AG09309 (cell line): Measurements from ENCODE around the gene C16orf92.
"Not testable (repeated sequence)": the region's sequence is repeated elsewhere in the genome, so short reads cannot be mapped to it uniquely, and the experiment has no call there.

Experiments
- DNase-seq: peaks from one replicate; pipeline ENCODE4 v3.0.0-alpha.2; 2010; ENCODE audit warnings: low read depth
- H3K4me3 ChIP-seq: 2 replicates; pipeline ENCODE4 v1.5.1; 2011; ENCODE audit warnings: mild to moderate bottlenecking, low read depth, low read length, moderate library complexity; ENCODE audit not compliant: control insufficient read depth
- CTCF ChIP-seq: IDR thresholded peaks from 2 replicates; pipeline ENCODE4 v1.5.1; 2011; ENCODE audit warnings: mild to moderate bottlenecking, low read depth, low read length, inconsistent platforms; ENCODE audit not compliant: insufficient read depth, control insufficient read depth; ENCODE audit errors: missing control alignments

The C16orf92 gene

GRCh38 chr16:30010844-30011713 is 11.9 kb upstream of the C16orf92 start, which contains the start of gene DOC2A:
Gene DOC2A, minus strand, starts transcription at chr16:30011027. Its CDS starts 805 bp downstream, at chr16:30010222.
- TF ChIP-seq CTCF = no peak
- no peak for DNase-seq
- peak within 1 kb of the TSS; percentile 38 for H3K4me3 ChIP-seq

- no peak for TF ChIP-seq CTCF
- no peak overlapping the region; the same call in 1 of the 2 replicates for H3K4me3 ChIP-seq
These were observed 11.1 kb upstream of the C16orf92 start for GRCh38 chr16:30011714-30012504.

GRCh38 chr16:30012598-30012997 is 10.4 kb upstream of the C16orf92 start:
- not testable (repeated sequence) for H3K4me3 ChIP-seq, DNase-seq

More at GRCh38 chr16:30011714-30012504, 11.1 kb upstream of the C16orf92 start:
- no peak for DNase-seq

GRCh38 chr16:30015450-30015849 is 7.5 kb upstream of the C16orf92 start:
- not testable (repeated sequence) for DNase-seq, H3K4me3 ChIP-seq

GRCh38 chr16:30016555-30017276 is 6.3 kb upstream of the C16orf92 start:
- DNase-seq = no peak
- no peak overlapping the region for H3K4me3 ChIP-seq
- no peak for TF ChIP-seq CTCF

- no peak for DNase-seq
These were observed 5.7 kb upstream of the C16orf92 start for GRCh38 chr16:30017277-30017656.

GRCh38 chr16:30017937-30018336 is 5.1 kb upstream of the C16orf92 start:
- DNase-seq, H3K4me3 ChIP-seq: not testable (repeated sequence)

More at GRCh38 chr16:30017277-30017656, 5.7 kb upstream of the C16orf92 start:
- no peak overlapping the region for H3K4me3 ChIP-seq
- TF ChIP-seq CTCF = no peak
